Measurements from ENCODE around the gene ENGASE. TPM values are rescaled to one million over a fixed set of nuclear protein-coding genes. Genes with fewer than 3 reads are reported as not detected.

The ENGASE gene
- total RNA-seq, 1 experiment from 2014 or later, result 13.9 TPM

- no peak for DNase-seq (ENCODE audit: low read depth in 1 of 2, low spot score in 2 of 2)
- H3K4me3 ChIP-seq, result no peak overlapping the region
- no peak overlapping the region for H3K27ac ChIP-seq
- H3K36me3 ChIP-seq, result no peaks in the 10 kb centered on the region
- no peaks in the 10 kb centered on the region for H3K4me1 ChIP-seq (replicated peaks)
- H3K27me3 ChIP-seq (replicated peaks), result peaks cover 93% of the 10 kb centered on the region
- H3K9me3 ChIP-seq (replicated peaks), result 0 out of 2 replicates have a peak, but pooled peaks cover 5% of the 10 kb centered on the region
Observed at GRCh38 chr17:79120259-79120658, 45.6 kb downstream of the ENGASE start.

GRCh38 chr17:79123988-79124387 is 49.4 kb downstream of the ENGASE start:
- H3K27me3 ChIP-seq (replicated peaks), result peaks cover 96% of the 10 kb centered on the region
- H3K4me3 ChIP-seq, result no peak overlapping the region
- H3K27ac ChIP-seq, result no peak overlapping the region
- DNase-seq (ENCODE audit: low read depth in 1 of 2, low spot score in 2 of 2), result no peak
- no peaks in the 10 kb centered on the region for H3K4me1 ChIP-seq (replicated peaks)
- no peaks in the 10 kb centered on the region for H3K36me3 ChIP-seq
- 0 out of 2 replicates have a peak, but pooled peaks cover 5% of the 10 kb centered on the region for H3K9me3 ChIP-seq (replicated peaks)

- H3K27me3 ChIP-seq (replicated peaks), result peaks cover 96% of the 10 kb centered on the region
- no peaks in the 10 kb centered on the region for H3K36me3 ChIP-seq
- peaks cover 5% of the 10 kb centered on the region; the same call in 1 of the 2 replicates for H3K9me3 ChIP-seq (replicated peaks)
- H3K27ac ChIP-seq, result no peak overlapping the region
- no peak overlapping the region for H3K4me3 ChIP-seq
- no peaks in the 10 kb centered on the region for H3K4me1 ChIP-seq (replicated peaks)
- no peak for DNase-seq (ENCODE audit: low read depth in 1 of 2, low spot score in 2 of 2)
Observed at GRCh38 chr17:79124513-79125209, 50.0 kb downstream of the ENGASE start.

- Histone ChIP-seq H3K4me3 (no peak overlapping the region), H3K27ac (no peak overlapping the region), H3K4me1 (replicated peaks) (no peaks in the 10 kb centered on the region), H3K27me3 (replicated peaks) (peaks cover 98% of the 10 kb centered on the region), H3K36me3 (no peaks in the 10 kb centered on the region), H3K9me3 (replicated peaks) (peaks cover 7% of the 10 kb centered on the region; the same call in 1 of the 2 replicates)
- DNase-seq (ENCODE audit: low read depth in 1 of 2, low spot score in 2 of 2), result no peak
Observed at GRCh38 chr17:79125503-79125902, 50.9 kb downstream of the ENGASE start.

GRCh38 chr17:79126139-79126538 is 51.5 kb downstream of the ENGASE start:
- DNase-seq (ENCODE audit: low read depth in 1 of 2, low spot score in 2 of 2), result no peak
- H3K27ac ChIP-seq, result no peak overlapping the region
- no peak overlapping the region for H3K4me3 ChIP-seq
- H3K9me3 ChIP-seq (replicated peaks), result peaks cover 7% of the 10 kb centered on the region; the same call in 1 of the 2 replicates
- H3K36me3 ChIP-seq, result no peaks in the 10 kb centered on the region
- H3K4me1 ChIP-seq (replicated peaks), result no peaks in the 10 kb centered on the region
- peaks cover 100% of the 10 kb centered on the region for H3K27me3 ChIP-seq (replicated peaks)

GRCh38 chr17:79127534-79128135 is 53.0 kb downstream of the ENGASE start:
- no peaks in the 10 kb centered on the region for H3K4me1 ChIP-seq (replicated peaks)
- H3K27ac ChIP-seq, result no peak overlapping the region
- H3K4me3 ChIP-seq, result no peak overlapping the region
- no peak for DNase-seq (ENCODE audit: low read depth in 1 of 2, low spot score in 2 of 2)
- H3K27me3 ChIP-seq (replicated peaks), result peaks cover 100% of the 10 kb centered on the region
- H3K36me3 ChIP-seq, result no peaks in the 10 kb centered on the region
- H3K9me3 ChIP-seq (replicated peaks), result peaks cover 7% of the 10 kb centered on the region; the same call in 1 of the 2 replicates

GRCh38 chr17:79129523-79129922 is 54.9 kb downstream of the ENGASE start:
- Histone ChIP-seq H3K27me3 (replicated peaks) (peaks cover 100% of the 10 kb centered on the region), H3K36me3 (no peaks in the 10 kb centered on the region), H3K4me3 (no peak overlapping the region), H3K9me3 (replicated peaks) (peaks cover 2% of the 10 kb centered on the region; the same call in 1 of the 2 replicates), H3K27ac (no peak overlapping the region), H3K4me1 (replicated peaks) (no peaks in the 10 kb centered on the region)
- DNase-seq (ENCODE audit: low read depth in 1 of 2, low spot score in 2 of 2), result no peak

GRCh38 chr17:79130536-79131273 is 56.1 kb downstream of the ENGASE start:
- DNase-seq (ENCODE audit: low read depth in 1 of 2, low spot score in 2 of 2), result no peak
- Histone ChIP-seq H3K27me3 (replicated peaks) (peaks cover 100% of the 10 kb centered on the region), H3K27ac (no peak overlapping the region), H3K4me1 (replicated peaks) (no peaks in the 10 kb centered on the region), H3K36me3 (no peaks in the 10 kb centered on the region), H3K9me3 (replicated peaks) (peaks cover 2% of the 10 kb centered on the region; the same call in 1 of the 2 replicates), H3K4me3 (no peak overlapping the region)

GRCh38 chr17:79131274-79131635 is 56.6 kb downstream of the ENGASE start:
- DNase-seq (ENCODE audit: low read depth in 1 of 2, low spot score in 2 of 2), result no peak
- H3K4me3 ChIP-seq, result no peak overlapping the region
- H3K36me3 ChIP-seq, result no peaks in the 10 kb centered on the region
- H3K27ac ChIP-seq, result no peak overlapping the region
- H3K4me1 ChIP-seq (replicated peaks), result no peaks in the 10 kb centered on the region
- peaks cover 2% of the 10 kb centered on the region; the same call in 1 of the 2 replicates for H3K9me3 ChIP-seq (replicated peaks)
- H3K27me3 ChIP-seq (replicated peaks), result peaks cover 100% of the 10 kb centered on the region

GRCh38 chr17:79131701-79132100 is 57.1 kb downstream of the ENGASE start:
- no peak overlapping the region for H3K4me3 ChIP-seq
- H3K4me1 ChIP-seq (replicated peaks), result no peaks in the 10 kb centered on the region
- no peaks in the 10 kb centered on the region for H3K36me3 ChIP-seq
- H3K27me3 ChIP-seq (replicated peaks), result peaks cover 100% of the 10 kb centered on the region
- H3K9me3 ChIP-seq (replicated peaks), result peaks cover 2% of the 10 kb centered on the region; the same call in 1 of the 2 replicates
- no peak overlapping the region for H3K27ac ChIP-seq
- DNase-seq (ENCODE audit: low read depth in 1 of 2, low spot score in 2 of 2), result no peak

- DNase-seq (ENCODE audit: low read depth in 1 of 2, low spot score in 2 of 2), result no peak
- Histone ChIP-seq H3K9me3 (replicated peaks) (peaks cover 2% of the 10 kb centered on the region; the same call in 1 of the 2 replicates), H3K27ac (no peak overlapping the region), H3K4me1 (replicated peaks) (no peaks in the 10 kb centered on the region), H3K27me3 (replicated peaks) (peaks cover 100% of the 10 kb centered on the region), H3K4me3 (no peak overlapping the region), H3K36me3 (no peaks in the 10 kb centered on the region)
Observed at GRCh38 chr17:79132271-79133064, 57.8 kb downstream of the ENGASE start.

GRCh38 chr17:79133214-79133613 is 58.6 kb downstream of the ENGASE start:
- no peaks in the 10 kb centered on the region for H3K36me3 ChIP-seq
- H3K27ac ChIP-seq, result no peak overlapping the region
- DNase-seq (ENCODE audit: low read depth in 1 of 2, low spot score in 2 of 2), result no peak
- H3K9me3 ChIP-seq (replicated peaks), result peaks cover 6% of the 10 kb centered on the region; the same call in 1 of the 2 replicates
- H3K4me3 ChIP-seq, result no peak overlapping the region
- no peaks in the 10 kb centered on the region for H3K4me1 ChIP-seq (replicated peaks)
- H3K27me3 ChIP-seq (replicated peaks), result peaks cover 100% of the 10 kb centered on the region

GRCh38 chr17:79133985-79134384 is 59.4 kb downstream of the ENGASE start:
- Histone ChIP-seq H3K36me3 (no peaks in the 10 kb centered on the region), H3K9me3 (replicated peaks) (peaks cover 6% of the 10 kb centered on the region; the same call in 1 of the 2 replicates), H3K27ac (no peak overlapping the region)

More at GRCh38 chr17:79133985-79134384, 59.4 kb downstream of the ENGASE start:
- Histone ChIP-seq H3K4me1 (replicated peaks) (no peaks in the 10 kb centered on the region), H3K27me3 (replicated peaks) (peaks cover 96% of the 10 kb centered on the region), H3K4me3 (no peak overlapping the region)
- DNase-seq (ENCODE audit: low read depth in 1 of 2, low spot score in 2 of 2), result no peak

Measured in SJSA1 (cell line).